Kidney glomerular epithelial cell (primary cell): ENCODE results near the gene RFK.
"Not testable (repeated sequence)": the region's sequence is repeated elsewhere in the genome, so short reads cannot be mapped to it uniquely, and the experiment has no call there.

Experiments
- DNase-seq: peaks from one replicate; lab custom pipeline; 2025; lab: John Stamatoyannopoulos, UW

Gene RFK

GRCh38 chr9:76394195-76394959 lies at the start of gene RFK:
Gene RFK (minus strand): TSS chr9:76394426. CDS start chr9:76394171, 255 bp downstream.
- DNase-seq = peak; percentile 80

- DNase-seq = no peak
These were observed 49.7 kb upstream of the RFK start for GRCh38 chr9:76443887-76444286.

GRCh38 chr9:76441551-76442322 lies 47.5 kb upstream of the RFK start:
- peak; percentile 84 for DNase-seq

- DNase-seq = peak; percentile 19
These were observed 44.8 kb upstream of the RFK start for GRCh38 chr9:76438841-76439588.

- not testable (repeated sequence) for DNase-seq
These were observed 42.9 kb upstream of the RFK start for GRCh38 chr9:76437017-76437699.

- DNase-seq = not testable (repeated sequence)
These were observed 40.7 kb upstream of the RFK start for GRCh38 chr9:76434897-76435296.

- peak; percentile 39 for DNase-seq
These were observed 39.6 kb upstream of the RFK start for GRCh38 chr9:76433836-76434235.

GRCh38 chr9:76433406-76433805 lies 39.2 kb upstream of the RFK start:
- no peak for DNase-seq

- DNase-seq = no peak
These were observed 37.4 kb upstream of the RFK start for GRCh38 chr9:76431601-76432000.

- DNase-seq = no peak
These were observed 32.7 kb upstream of the RFK start for GRCh38 chr9:76426807-76427419.

GRCh38 chr9:76425677-76426453 lies 31.6 kb upstream of the RFK start:
- no peak for DNase-seq

- DNase-seq = no peak
These were observed 30.3 kb upstream of the RFK start for GRCh38 chr9:76424491-76424890.

GRCh38 chr9:76423216-76424177 lies 29.3 kb upstream of the RFK start:
- no peak for DNase-seq

GRCh38 chr9:76419782-76420380 lies 25.7 kb upstream of the RFK start:
- no peak for DNase-seq

- DNase-seq = no peak
These were observed 23.2 kb upstream of the RFK start for GRCh38 chr9:76417394-76417793.

GRCh38 chr9:76415731-76416130 lies 21.5 kb upstream of the RFK start:
- DNase-seq = peak; percentile 3

- peak; percentile 4 for DNase-seq
These were observed 20.9 kb upstream of the RFK start for GRCh38 chr9:76415154-76415553.

GRCh38 chr9:76414661-76415060 lies 20.4 kb upstream of the RFK start:
- no peak for DNase-seq

- DNase-seq = no peak
These were observed 19.4 kb upstream of the RFK start for GRCh38 chr9:76413658-76414057.
